K562 (cell line): Measurements from ENCODE around the gene SIGLEC11.

ENCODE experiments used
- E2F3 ChIP-seq: fragments of 250-450 bp; sonication (Bioruptor Pico); IDR thresholded peaks from 2 replicates; pipeline ENCODE4 v1.4.0; 2020; ENCODE audit warnings: mild to moderate bottlenecking
- ELK1 ChIP-seq: sonication (generic); formaldehyde crosslinking; IDR thresholded peaks from 2 replicates; pipeline ENCODE4 v1.8.1; 2022; ENCODE audit warnings: missing genetic modification reagents
- HINFP ChIP-seq: fragments of 450-650 bp; conservative IDR thresholded peaks from 2 replicates; pipeline ENCODE4 v1.6.1; 2016; ENCODE audit warnings: missing genetic modification characterization, low read depth, mild to moderate bottlenecking, control low read depth, missing compliant biosample characterization

- no peak for TF ChIP-seq ELK1 (CRISPR knock-in tag)
- TF ChIP-seq HINFP (tag) = no peak
- TF ChIP-seq E2F3 = no peak
These were observed 6.0 kb downstream of the SIGLEC11 start for GRCh38 chr19:49954933-49955332.
